ENCODE measurements around the gene KLHL3.

- TF ChIP-seq POLR2A (IDR thresholded peaks at IDR 0.05), result peak in 1 of 2 donors; percentile 50
- TF ChIP-seq CTCF (IDR thresholded peaks at IDR 0.05), result no peak
Observed at GRCh38 chr5:137672001-137672400, 63.9 kb downstream of the KLHL3 start.
